NB4 (cell line): Measurements from ENCODE around the gene BLOC1S4.

ENCODE experiments used
- CTCF ChIP-seq: IDR thresholded peaks from one replicate; pipeline ENCODE4 v1.5.1; 2012; ENCODE audit warnings: low read depth, low read length
- MAX ChIP-seq: IDR thresholded peaks from 2 replicates; pipeline ENCODE4 v1.6.1; 2011; ENCODE audit warnings: low read depth, low read length
- MYC ChIP-seq: IDR thresholded peaks from 2 replicates; pipeline ENCODE4 v1.6.1; 2011; ENCODE audit warnings: low read depth, low read length
- POLR2A ChIP-seq: IDR thresholded peaks from 2 replicates; pipeline ENCODE4 v1.6.1; 2011; ENCODE audit warnings: mild to moderate bottlenecking; ENCODE audit not compliant: insufficient read length; ENCODE audit errors: extremely low read depth

GRCh38 chr4:6758728-6759127 is 42.8 kb downstream of the BLOC1S4 start:
- no peak for TF ChIP-seq CTCF
- no peak for TF ChIP-seq POLR2A
- no peak for TF ChIP-seq MAX
- no peak for TF ChIP-seq MYC
